Stimulated activated CD4-positive, alpha-beta T cell treated with anti-CD3 and anti-CD28 coated beads, Interleukin-2, amount 100 ng/mL, for 48 hours (primary cell): ENCODE measurements around the gene BLOC1S1.
A peak's percentile ranks its signal among the peaks of the same experiment; 100 is the strongest.

Experiments
- DNase-seq, 2 donors: peaks; one replicate each; pipeline ENCODE4 v3.0.0-alpha.2; 2020

The BLOC1S1 gene

GRCh38 chr12:55712700-55713415 lies 3.0 kb upstream of the BLOC1S1 start:
- no peak for DNase-seq

- no peak for DNase-seq
These were observed 2.1 kb upstream of the BLOC1S1 start for GRCh38 chr12:55713721-55714120.

GRCh38 chr12:55715169-55715764 lies 579 bp upstream of the BLOC1S1 start:
- no peak for DNase-seq

- no peak for DNase-seq
These were observed 724 bp downstream of the BLOC1S1 start for GRCh38 chr12:55716582-55716957.

GRCh38 chr12:55717011-55718007 lies 1.5 kb downstream of the BLOC1S1 start:
- DNase-seq: no peak

- DNase-seq: no peak
These were observed 2.2 kb downstream of the BLOC1S1 start for GRCh38 chr12:55718015-55718414.

- no peak for DNase-seq
These were observed 2.9 kb downstream of the BLOC1S1 start for GRCh38 chr12:55718624-55719275.

- no peak for DNase-seq
These were observed 3.5 kb downstream of the BLOC1S1 start for GRCh38 chr12:55719371-55719770.

GRCh38 chr12:55720071-55720564 lies 4.3 kb downstream of the BLOC1S1 start, which contains the start of gene RDH5:
Gene RDH5, plus strand, starts transcription at chr12:55720393. Its CDS starts 792 bp downstream, at chr12:55721185.
- DNase-seq: no peak

- DNase-seq: no peak
These were observed 5.1 kb downstream of the BLOC1S1 start for GRCh38 chr12:55720894-55721444.

- DNase-seq: no peak
These were observed 5.9 kb downstream of the BLOC1S1 start for GRCh38 chr12:55721601-55722213.

GRCh38 chr12:55722948-55723347 lies 7.1 kb downstream of the BLOC1S1 start:
- no peak for DNase-seq

- DNase-seq: no peak
These were observed 7.8 kb downstream of the BLOC1S1 start for GRCh38 chr12:55723516-55724225.

GRCh38 chr12:55724226-55724939 lies 8.5 kb downstream of the BLOC1S1 start:
- DNase-seq: peak; percentile 52 to 58

GRCh38 chr12:55724940-55725309 lies 9.1 kb downstream of the BLOC1S1 start:
- no peak for DNase-seq

- no peak for DNase-seq
These were observed 9.7 kb downstream of the BLOC1S1 start for GRCh38 chr12:55725556-55725955.

- no peak for DNase-seq
These were observed 11.1 kb downstream of the BLOC1S1 start for GRCh38 chr12:55726971-55727370.

- DNase-seq: no peak
These were observed 11.9 kb downstream of the BLOC1S1 start for GRCh38 chr12:55727643-55728185.

GRCh38 chr12:55728186-55728938 lies 12.5 kb downstream of the BLOC1S1 start:
- no peak for DNase-seq
